GM23338 (cell line): Measurements from ENCODE around the gene ORC6. TPM values are rescaled to one million over a fixed set of nuclear protein-coding genes. Genes with fewer than 3 reads are reported as not detected.

Source experiments
- ATAC-seq: fragments of 200-7000 bp; cut with Tn5 transposase; 3 replicates; pipeline ENCODE4 v1.9.1; 2020
- DNase-seq: peaks from one replicate; pipeline ENCODE4 v3.0.0-alpha.2; 2015; ENCODE audit warnings: low spot score
- H2AFZ ChIP-seq: fragments of 200-600 bp; sonication (generic); 2 replicates; pipeline ENCODE4 v1.8.0; 2016; ENCODE audit warnings: antibody characterized with exemption, mild to moderate bottlenecking, moderate library complexity
- H3F3A ChIP-seq: fragments of 200-600 bp; sonication (generic); replicated peaks from 2 replicates; pipeline ENCODE4 v1.8.0; 2017; ENCODE audit warnings: antibody characterized with exemption, mixed run types, low read depth
- H3K27ac ChIP-seq: fragments of 200-600 bp; sonication (generic); 2 replicates; pipeline ENCODE4 v1.6.1; 2016; ENCODE audit warnings: low read depth
- H3K27me3 ChIP-seq: fragments of 200-600 bp; sonication (generic); 2 replicates; pipeline ENCODE4 v1.8.0; 2016; ENCODE audit warnings: mild to moderate bottlenecking, mixed run types, moderate library complexity; ENCODE audit not compliant: insufficient read depth
- H3K36me3 ChIP-seq: fragments of 200-600 bp; sonication (generic); 2 replicates; pipeline ENCODE4 v1.8.0; 2016; ENCODE audit warnings: mild to moderate bottlenecking; ENCODE audit not compliant: insufficient read depth
- H3K4me1 ChIP-seq: fragments of 200-600 bp; sonication (generic); 2 replicates; pipeline ENCODE4 v1.8.0; 2016; ENCODE audit warnings: mild to moderate bottlenecking, moderate library complexity; ENCODE audit not compliant: insufficient read depth
- H3K4me2 ChIP-seq: fragments of 200-600 bp; sonication (generic); 2 replicates; pipeline ENCODE4 v1.7.1; 2017; ENCODE audit warnings: mixed run types
- H3K4me3 ChIP-seq: fragments of 200-600 bp; sonication (generic); 2 replicates; pipeline ENCODE4 v1.6.1; 2016; ENCODE audit warnings: mixed run types
- H3K79me2 ChIP-seq: fragments of 200-600 bp; sonication (generic); replicated peaks from 2 replicates; pipeline ENCODE4 v1.8.0; 2017; ENCODE audit warnings: mild to moderate bottlenecking; ENCODE audit not compliant: insufficient read depth
- H3K9me2 ChIP-seq: fragments of 200-600 bp; sonication (generic); 2 replicates; pipeline ENCODE4 v1.8.0; 2017; ENCODE audit not compliant: insufficient read depth
- H4K20me1 ChIP-seq: fragments of 200-600 bp; sonication (generic); replicated peaks from 2 replicates; pipeline ENCODE4 v1.8.0; 2017; ENCODE audit warnings: mild to moderate bottlenecking; ENCODE audit not compliant: insufficient read depth
- H3K27ac Mint-ChIP-seq: 2 replicates; pipeline ENCODE4 v1.8.0; 2020; ENCODE audit warnings: inconsistent platforms, mild to moderate bottlenecking, moderate library complexity, mixed read lengths
- H3K27me3 Mint-ChIP-seq: 3 replicates; pipeline ENCODE4 v1.8.0; 2022; ENCODE audit warnings: low read depth, mild to moderate bottlenecking, moderate library complexity, mixed read lengths, inconsistent platforms; ENCODE audit not compliant: insufficient read depth, poor library complexity
- H3K36me3 Mint-ChIP-seq: 3 replicates; pipeline ENCODE4 v1.8.0; 2021; ENCODE audit warnings: low read depth, mild to moderate bottlenecking, inconsistent platforms, moderate library complexity, mixed read lengths
- H3K4me1 Mint-ChIP-seq: 3 replicates; pipeline ENCODE4 v1.8.0; 2020; ENCODE audit warnings: mild to moderate bottlenecking, inconsistent platforms, mixed read lengths
- H3K4me3 Mint-ChIP-seq: 3 replicates; pipeline ENCODE4 v1.8.0; 2021; ENCODE audit warnings: moderate library complexity, mild to moderate bottlenecking, inconsistent platforms, mixed read lengths
- H3K9me3 Mint-ChIP-seq: 3 replicates; pipeline ENCODE4 v1.8.0; 2020; ENCODE audit warnings: moderate library complexity, mild to moderate bottlenecking, inconsistent platforms, mixed read lengths
- CREB1 ChIP-seq: fragments of 250-450 bp; sonication (Bioruptor Pico); IDR thresholded peaks from 2 replicates; pipeline ENCODE4 v1.5.0; 2020; ENCODE audit warnings: low read depth, mild to moderate bottlenecking, moderate library complexity
- EZH2phosphoT487 ChIP-seq: fragments of 200-600 bp; sonication (generic); IDR thresholded peaks from one replicate; pipeline ENCODE4 v1.8.1; 2018; ENCODE audit warnings: antibody characterized with exemption; ENCODE audit not compliant: unreplicated experiment
- JUNB ChIP-seq: IDR thresholded peaks from one replicate; pipeline ENCODE4 v1.6.1; 2016; ENCODE audit warnings: antibody characterized with exemption; ENCODE audit not compliant: unreplicated experiment
- NANOG ChIP-seq: IDR thresholded peaks from 2 replicates; pipeline ENCODE4 v1.6.1; 2016; ENCODE audit warnings: antibody characterized with exemption, borderline replicate concordance
- polyA plus RNA-seq: library from polyadenylated mRNA; unstranded; fragments of >200 nt; fragmentation: Nextera tagmentation; extraction: Ambion mirVana; gene quantifications from 2 replicates; pipeline ENCODE4 v1.2.1, GENCODE V29; 2016
- total RNA-seq: library from RNA; depleted of rRNA; stranded (reverse); fragments of >200 nt; shearing (Covaris generic); gene quantifications from 2 replicates; pipeline ENCODE4 v1.2.3, GENCODE V29; 2014
- TF ChIP-seq, protein P1 (sequence below), 2 experiments: fragments of 200-600 bp in 1 of 2; sonication (generic) in 1 of 2; conservative IDR thresholded peaks; 2 replicates each; pipeline versions ENCODE4 v1.5.1 to v1.6.1; 2016 to 2017; ENCODE audit warnings: antibody characterized with exemption in 2 of 2, low read depth in 2 of 2, mild to moderate bottlenecking in 2 of 2, moderate library complexity in 1 of 2
- TF ChIP-seq, protein P2 (sequence below): fragments of 250-450 bp; sonication (Bioruptor Pico); IDR thresholded peaks from 2 replicates; pipeline ENCODE4 v1.5.0; 2020; ENCODE audit warnings: mild to moderate bottlenecking, moderate library complexity

Gene ORC6
- total and polyA plus RNA-seq, 2 experiments from 2014 or later = 71.5 to 92.0 TPM

DNA sequence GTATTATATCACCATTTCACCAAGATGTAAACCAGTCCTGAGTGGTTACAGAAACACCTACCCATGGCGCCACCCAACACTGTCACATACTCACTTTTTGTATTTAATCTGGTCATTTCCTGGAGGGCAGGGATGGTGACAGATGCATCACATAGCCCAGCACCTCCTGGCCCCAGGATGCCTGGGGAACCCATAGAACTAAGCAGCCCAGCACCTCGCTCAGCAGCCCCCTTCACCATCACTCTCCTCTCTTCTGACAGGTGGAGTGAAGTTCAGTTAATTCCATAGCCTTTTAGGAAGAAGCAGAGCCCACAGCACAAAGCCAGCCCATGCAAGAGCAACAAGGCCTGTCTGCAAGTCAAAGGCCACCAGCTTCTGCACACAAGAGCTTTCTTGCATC is 31.2 kb downstream of the ORC6 start (continued):
- TF ChIP-seq, protein P1, sequence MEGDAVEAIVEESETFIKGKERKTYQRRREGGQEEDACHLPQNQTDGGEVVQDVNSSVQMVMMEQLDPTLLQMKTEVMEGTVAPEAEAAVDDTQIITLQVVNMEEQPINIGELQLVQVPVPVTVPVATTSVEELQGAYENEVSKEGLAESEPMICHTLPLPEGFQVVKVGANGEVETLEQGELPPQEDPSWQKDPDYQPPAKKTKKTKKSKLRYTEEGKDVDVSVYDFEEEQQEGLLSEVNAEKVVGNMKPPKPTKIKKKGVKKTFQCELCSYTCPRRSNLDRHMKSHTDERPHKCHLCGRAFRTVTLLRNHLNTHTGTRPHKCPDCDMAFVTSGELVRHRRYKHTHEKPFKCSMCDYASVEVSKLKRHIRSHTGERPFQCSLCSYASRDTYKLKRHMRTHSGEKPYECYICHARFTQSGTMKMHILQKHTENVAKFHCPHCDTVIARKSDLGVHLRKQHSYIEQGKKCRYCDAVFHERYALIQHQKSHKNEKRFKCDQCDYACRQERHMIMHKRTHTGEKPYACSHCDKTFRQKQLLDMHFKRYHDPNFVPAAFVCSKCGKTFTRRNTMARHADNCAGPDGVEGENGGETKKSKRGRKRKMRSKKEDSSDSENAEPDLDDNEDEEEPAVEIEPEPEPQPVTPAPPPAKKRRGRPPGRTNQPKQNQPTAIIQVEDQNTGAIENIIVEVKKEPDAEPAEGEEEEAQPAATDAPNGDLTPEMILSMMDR (conservative IDR thresholded peaks at IDR 0.05; ENCODE audit: low read depth in 2 of 2) = no peak

DNA sequence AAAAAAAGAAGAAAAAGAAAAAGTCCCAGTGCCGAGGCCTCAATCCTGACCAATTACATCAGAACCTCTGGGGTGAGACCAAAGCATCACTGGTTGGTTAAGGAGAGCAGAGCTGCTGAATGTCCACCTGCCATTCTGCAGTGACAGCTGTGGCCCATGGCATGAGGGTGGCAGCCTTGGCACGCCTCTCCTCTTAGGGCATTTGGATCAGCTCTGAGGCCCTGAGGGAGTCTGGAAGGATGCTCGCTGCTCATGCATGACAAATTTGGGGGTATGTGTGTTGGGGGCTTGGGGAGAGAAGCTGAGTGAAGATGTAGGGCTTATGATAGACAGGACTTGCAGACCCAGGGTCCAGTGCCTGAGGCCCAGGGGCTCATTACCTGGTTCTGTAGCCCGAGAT is 32.4 kb downstream of the ORC6 start:
- H3K27me3 ChIP-seq = no peaks in the 10 kb centered on the region
- H3K79me2 ChIP-seq = no peaks in the 10 kb centered on the region
- H3K9me3 Mint-ChIP-seq = peaks cover 14% of the 10 kb centered on the region
- H3K27ac Mint-ChIP-seq = no peak overlapping the region
- ATAC-seq (no peak), DNase-seq (no peak)
- no peak overlapping the region for H3K4me2 ChIP-seq
- peaks cover 9% of the 10 kb centered on the region for H3K27me3 Mint-ChIP-seq
- H3K36me3 Mint-ChIP-seq = no peaks in the 10 kb centered on the region
- no peak overlapping the region for H3K4me3 ChIP-seq
- no peak overlapping the region for H3K4me3 Mint-ChIP-seq
- no peak overlapping the region for H2AFZ ChIP-seq
- TF ChIP-seq, protein P2, sequence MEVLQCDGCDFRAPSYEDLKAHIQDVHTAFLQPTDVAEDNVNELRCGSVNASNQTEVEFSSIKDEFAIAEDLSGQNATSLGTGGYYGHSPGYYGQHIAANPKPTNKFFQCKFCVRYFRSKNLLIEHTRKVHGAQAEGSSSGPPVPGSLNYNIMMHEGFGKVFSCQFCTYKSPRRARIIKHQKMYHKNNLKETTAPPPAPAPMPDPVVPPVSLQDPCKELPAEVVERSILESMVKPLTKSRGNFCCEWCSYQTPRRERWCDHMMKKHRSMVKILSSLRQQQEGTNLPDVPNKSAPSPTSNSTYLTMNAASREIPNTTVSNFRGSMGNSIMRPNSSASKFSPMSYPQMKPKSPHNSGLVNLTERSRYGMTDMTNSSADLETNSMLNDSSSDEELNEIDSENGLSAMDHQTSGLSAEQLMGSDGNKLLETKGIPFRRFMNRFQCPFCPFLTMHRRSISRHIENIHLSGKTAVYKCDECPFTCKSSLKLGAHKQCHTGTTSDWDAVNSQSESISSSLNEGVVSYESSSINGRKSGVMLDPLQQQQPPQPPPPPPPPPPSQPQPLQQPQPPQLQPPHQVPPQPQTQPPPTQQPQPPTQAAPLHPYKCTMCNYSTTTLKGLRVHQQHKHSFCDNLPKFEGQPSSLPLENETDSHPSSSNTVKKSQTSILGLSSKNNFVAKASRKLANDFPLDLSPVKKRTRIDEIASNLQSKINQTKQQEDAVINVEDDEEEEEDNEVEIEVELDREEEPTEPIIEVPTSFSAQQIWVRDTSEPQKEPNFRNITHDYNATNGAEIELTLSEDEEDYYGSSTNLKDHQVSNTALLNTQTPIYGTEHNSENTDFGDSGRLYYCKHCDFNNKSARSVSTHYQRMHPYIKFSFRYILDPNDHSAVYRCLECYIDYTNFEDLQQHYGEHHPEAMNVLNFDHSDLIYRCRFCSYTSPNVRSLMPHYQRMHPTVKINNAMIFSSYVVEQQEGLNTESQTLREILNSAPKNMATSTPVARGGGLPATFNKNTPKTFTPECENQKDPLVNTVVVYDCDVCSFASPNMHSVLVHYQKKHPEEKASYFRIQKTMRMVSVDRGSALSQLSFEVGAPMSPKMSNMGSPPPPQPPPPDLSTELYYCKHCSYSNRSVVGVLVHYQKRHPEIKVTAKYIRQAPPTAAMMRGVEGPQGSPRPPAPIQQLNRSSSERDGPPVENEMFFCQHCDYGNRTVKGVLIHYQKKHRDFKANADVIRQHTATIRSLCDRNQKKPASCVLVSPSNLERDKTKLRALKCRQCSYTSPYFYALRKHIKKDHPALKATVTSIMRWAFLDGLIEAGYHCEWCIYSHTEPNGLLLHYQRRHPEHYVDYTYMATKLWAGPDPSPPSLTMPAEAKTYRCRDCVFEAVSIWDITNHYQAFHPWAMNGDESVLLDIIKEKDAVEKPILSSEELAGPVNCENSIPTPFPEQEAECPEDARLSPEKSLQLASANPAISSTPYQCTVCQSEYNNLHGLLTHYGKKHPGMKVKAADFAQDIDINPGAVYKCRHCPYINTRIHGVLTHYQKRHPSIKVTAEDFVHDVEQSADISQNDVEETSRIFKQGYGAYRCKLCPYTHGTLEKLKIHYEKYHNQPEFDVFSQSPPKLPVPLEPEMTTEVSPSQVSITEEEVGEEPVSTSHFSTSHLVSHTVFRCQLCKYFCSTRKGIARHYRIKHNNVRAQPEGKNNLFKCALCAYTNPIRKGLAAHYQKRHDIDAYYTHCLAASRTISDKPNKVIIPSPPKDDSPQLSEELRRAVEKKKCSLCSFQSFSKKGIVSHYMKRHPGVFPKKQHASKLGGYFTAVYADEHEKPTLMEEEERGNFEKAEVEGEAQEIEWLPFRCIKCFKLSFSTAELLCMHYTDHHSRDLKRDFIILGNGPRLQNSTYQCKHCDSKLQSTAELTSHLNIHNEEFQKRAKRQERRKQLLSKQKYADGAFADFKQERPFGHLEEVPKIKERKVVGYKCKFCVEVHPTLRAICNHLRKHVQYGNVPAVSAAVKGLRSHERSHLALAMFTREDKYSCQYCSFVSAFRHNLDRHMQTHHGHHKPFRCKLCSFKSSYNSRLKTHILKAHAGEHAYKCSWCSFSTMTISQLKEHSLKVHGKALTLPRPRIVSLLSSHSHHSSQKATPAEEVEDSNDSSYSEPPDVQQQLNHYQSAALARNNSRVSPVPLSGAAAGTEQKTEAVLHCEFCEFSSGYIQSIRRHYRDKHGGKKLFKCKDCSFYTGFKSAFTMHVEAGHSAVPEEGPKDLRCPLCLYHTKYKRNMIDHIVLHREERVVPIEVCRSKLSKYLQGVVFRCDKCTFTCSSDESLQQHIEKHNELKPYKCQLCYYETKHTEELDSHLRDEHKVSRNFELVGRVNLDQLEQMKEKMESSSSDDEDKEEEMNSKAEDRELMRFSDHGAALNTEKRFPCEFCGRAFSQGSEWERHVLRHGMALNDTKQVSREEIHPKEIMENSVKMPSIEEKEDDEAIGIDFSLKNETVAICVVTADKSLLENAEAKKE = no peak
- TF ChIP-seq JUNB (no peak), NANOG (no peak), CREB1 (CRISPR knock-in tag) (no peak), EZH2phosphoT487 (no peak)
- no peaks in the 10 kb centered on the region for H3K9me2 ChIP-seq
- no peaks in the 10 kb centered on the region for H3K4me1 Mint-ChIP-seq
- H3K36me3 ChIP-seq = no peaks in the 10 kb centered on the region
- no peaks in the 10 kb centered on the region for H4K20me1 ChIP-seq
- H3F3A ChIP-seq = no peaks in the 10 kb centered on the region
- H3K4me1 ChIP-seq = no peaks in the 10 kb centered on the region
- no peak overlapping the region for H3K27ac ChIP-seq
